Keratinocyte (primary cell): Measurements from ENCODE around the gene DEDD2. TPM values are rescaled to one million over a fixed set of nuclear protein-coding genes. Genes with fewer than 3 reads are reported as not detected.

Experiments used
- DNase-seq: peaks from one replicate; pipeline ENCODE4 v3.0.0-alpha.2; 2011; ENCODE audit warnings: low read depth, missing footprints, low spot score
- FAIRE-seq: peaks from 2 replicates; lab custom pipeline; 2011; peaks lifted over from hg19 to GRCh38; lab: Jason Lieb, UNC
- H2AFZ ChIP-seq: 2 replicates; pipeline ENCODE4 v1.6.0; 2012; ENCODE audit warnings: low read length, control low read depth, inconsistent platforms; ENCODE audit not compliant: control insufficient read depth
- H3K27ac ChIP-seq: 2 replicates; pipeline ENCODE4 v1.5.1; 2011; ENCODE audit warnings: low read length; ENCODE audit not compliant: control insufficient read depth, insufficient read depth
- H3K27me3 ChIP-seq: 3 replicates; pipeline ENCODE4 v1.6.0; 2011; ENCODE audit warnings: low read length; ENCODE audit not compliant: control insufficient read depth, insufficient read depth; ENCODE audit errors: extremely low read depth
- H3K36me3 ChIP-seq, 2 experiments: 2 replicates in 1 of 2; 3 replicates in 1 of 2; pipeline ENCODE4 v1.5.1; 2011; ENCODE audit warnings: low read length in 2 of 2, mild to moderate bottlenecking in 1 of 2; ENCODE audit not compliant: control insufficient read depth in 2 of 2, insufficient read depth in 2 of 2; ENCODE audit errors: extremely low read depth in 1 of 2
- H3K4me1 ChIP-seq: 3 replicates; pipeline ENCODE4 v1.5.1; 2011; ENCODE audit warnings: low read length; ENCODE audit not compliant: control insufficient read depth, insufficient read depth; ENCODE audit errors: extremely low read depth
- H3K4me2 ChIP-seq: 3 replicates; pipeline ENCODE4 v1.6.0; 2011; ENCODE audit warnings: low read depth, low read length; ENCODE audit not compliant: control insufficient read depth, insufficient read depth; ENCODE audit errors: extremely low read depth
- H3K4me3 ChIP-seq, 3 experiments: fragments of 200-600 bp in 1 of 3; sonication (generic) in 1 of 3; 2 replicates in 2 of 3; 3 replicates in 1 of 3; pipeline ENCODE4 v1.5.1; 2011 to 2016; ENCODE audit warnings: low read length in 3 of 3, mild to moderate bottlenecking in 3 of 3, control low read depth in 2 of 3, inconsistent platforms in 1 of 3, low read depth in 1 of 3, mixed read lengths in 1 of 3, mixed run types in 1 of 3, moderate library complexity in 1 of 3; ENCODE audit not compliant: control insufficient read depth in 2 of 3, insufficient read depth in 2 of 3; ENCODE audit errors: extremely low read depth in 1 of 3
- H3K79me2 ChIP-seq: 2 replicates; pipeline ENCODE4 v1.6.0; 2012; ENCODE audit warnings: low read length; ENCODE audit not compliant: control insufficient read depth, insufficient read depth
- H3K9ac ChIP-seq: 3 replicates; pipeline ENCODE4 v1.6.0; 2011; ENCODE audit warnings: low read length; ENCODE audit not compliant: control insufficient read depth, insufficient read depth; ENCODE audit errors: extremely low read depth
- H3K9me1 ChIP-seq: 3 replicates; pipeline ENCODE4 v1.6.0; 2011; ENCODE audit warnings: low read length; ENCODE audit not compliant: control insufficient read depth, insufficient read depth; ENCODE audit errors: extremely low read depth
- H3K9me3 ChIP-seq: 2 replicates; pipeline ENCODE4 v1.5.1; 2012; ENCODE audit warnings: low read depth, low read length; ENCODE audit not compliant: control insufficient read depth
- H4K20me1 ChIP-seq: 3 replicates; pipeline ENCODE4 v1.6.0; 2011; ENCODE audit warnings: low read length; ENCODE audit not compliant: control insufficient read depth, insufficient read depth; ENCODE audit errors: extremely low read depth
- CTCF ChIP-seq, 3 experiments: IDR thresholded peaks in 1 of 3; conservative IDR thresholded peaks in 1 of 3; optimal IDR thresholded peaks in 1 of 3; 2 replicates in 2 of 3; 3 replicates in 1 of 3; pipeline versions ENCODE3 to v1.5.1; 2011; ENCODE audit warnings: low read length in 3 of 3, mild to moderate bottlenecking in 3 of 3, moderate library complexity in 2 of 3, control low read depth in 1 of 3, inconsistent platforms in 1 of 3; ENCODE audit not compliant: insufficient read depth in 2 of 3; ENCODE audit errors: extremely low read depth in 1 of 3
- EZH2 ChIP-seq: IDR thresholded peaks from one replicate; pipeline ENCODE4 v1.6.1; 2012; ENCODE audit warnings: inconsistent platforms, mild to moderate bottlenecking, low read length, moderate library complexity
- dilution Hi-C: fragments of 300-500 bp; cut with MboI; formaldehyde crosslinking; loops from one replicate; pipeline ENCODE4 v1.7.0; 2020; ENCODE audit warnings: low sequenced_read_pairs; ENCODE audit not compliant: extremely low pct_ligation_motif_present
- polyA plus RNA-seq, 5 experiments: library from polyadenylated mRNA; depleted of rRNA in 3 of 5; stranded (reverse) in 3 of 5; stranded (forward) in 1 of 5; unstranded in 1 of 5; fragments of >200 nt; gene quantifications; 1 replicate in 1 of 5; 2 replicates in 3 of 5; 3 replicates in 1 of 5; pipeline versions ENCODE4 v1.2.1 to v1.2.3, GENCODE V29; 2011 to 2012; ENCODE audit warnings: missing spikeins in 2 of 5, low read depth in 1 of 5, low replicate concordance in 1 of 5

The DEDD2 gene
- polyA plus RNA-seq, 1 donor (not counting 4 experiments of a cell fraction or from before 2014, with no cell fraction given), result 20.8 TPM

GRCh38 chr19:42159942-42160341 lies 57.5 kb downstream of the DEDD2 start:
- FAIRE-seq, result no peak
- no peak overlapping the region for H3K4me3 ChIP-seq

GRCh38 chr19:42158926-42159325 lies 58.6 kb downstream of the DEDD2 start:
- no peaks in the 10 kb centered on the region for H4K20me1 ChIP-seq
- DNase-seq (no peak), FAIRE-seq (no peak)
- H3K36me3 ChIP-seq, result no peaks in the 10 kb centered on the region
- no peak for TF ChIP-seq CTCF (optimal IDR thresholded peaks at IDR 0.05 in 1 of 3, IDR thresholded peaks at IDR 0.05 in 1 of 3, conservative IDR thresholded peaks at IDR 0.05 in 1 of 3; ENCODE audit: extremely low read depth in 1 of 3, insufficient read depth in 2 of 3, low read length in 3 of 3)
- TF ChIP-seq EZH2, result no peak
- H3K4me1 ChIP-seq, result no peaks in the 10 kb centered on the region
- no peaks in the 10 kb centered on the region for H3K9me1 ChIP-seq
- no peak overlapping the region for H3K4me2 ChIP-seq
- no peak overlapping the region for H2AFZ ChIP-seq
- no peak overlapping the region for H3K4me3 ChIP-seq
- dilution Hi-C loops, result no loop called here
- no peak overlapping the region for H3K27ac ChIP-seq
- H3K9ac ChIP-seq, result no peak overlapping the region
- no peaks in the 10 kb centered on the region for H3K79me2 ChIP-seq
- peaks cover 52% of the 10 kb centered on the region for H3K27me3 ChIP-seq
- no peaks in the 10 kb centered on the region for H3K9me3 ChIP-seq

More at GRCh38 chr19:42159942-42160341, 57.5 kb downstream of the DEDD2 start:
- Histone ChIP-seq H4K20me1 (no peaks in the 10 kb centered on the region), H3K36me3 (no peaks in the 10 kb centered on the region), H3K9me3 (no peaks in the 10 kb centered on the region), H3K4me1 (no peaks in the 10 kb centered on the region), H2AFZ (no peak overlapping the region), H3K4me2 (no peak overlapping the region), H3K79me2 (no peaks in the 10 kb centered on the region), H3K27me3 (peaks cover 42% of the 10 kb centered on the region), H3K9me1 (no peaks in the 10 kb centered on the region), H3K27ac (no peak overlapping the region), H3K9ac (no peak overlapping the region)
- no peak for TF ChIP-seq CTCF (optimal IDR thresholded peaks at IDR 0.05 in 1 of 3, IDR thresholded peaks at IDR 0.05 in 1 of 3, conservative IDR thresholded peaks at IDR 0.05 in 1 of 3; ENCODE audit: extremely low read depth in 1 of 3, insufficient read depth in 2 of 3, low read length in 3 of 3)
- no peak for TF ChIP-seq EZH2
- DNase-seq, result no peak
- dilution Hi-C loops, result no loop called here
